SK-N-SH (cell line): ENCODE data around the gene SOX2.

ENCODE experiments used
- EP300 ChIP-seq, 2 experiments: IDR thresholded peaks; 2 replicates each; pipeline versions ENCODE4 v1.4.0 to v1.6.1; 2012; ENCODE audit warnings: borderline replicate concordance in 1 of 2, low read depth in 1 of 2, low read length in 1 of 2
- FOSL2 ChIP-seq: IDR thresholded peaks from 2 replicates; pipeline ENCODE4 v1.4.0; 2012; ENCODE audit warnings: low read depth, mild to moderate bottlenecking, moderate library complexity, borderline replicate concordance
- GATA2 ChIP-seq: sonication (generic); formaldehyde crosslinking; IDR thresholded peaks from 2 replicates; pipeline ENCODE4 v1.5.0; 2020; ENCODE audit warnings: mild to moderate bottlenecking, missing genetic modification reagents
- NRF1 ChIP-seq: IDR thresholded peaks from 2 replicates; pipeline ENCODE4 v1.6.1; 2012; ENCODE audit warnings: low read depth, mild to moderate bottlenecking, low read length
- POLR2AphosphoS5 ChIP-seq: IDR thresholded peaks from 2 replicates; pipeline ENCODE4 v1.6.1; 2012; ENCODE audit warnings: low read depth, low read length
- YY1 ChIP-seq: IDR thresholded peaks from 2 replicates; pipeline ENCODE4 v1.4.0; 2012; ENCODE audit warnings: low read depth, mild to moderate bottlenecking
- TF ChIP-seq, protein P1 (sequence below): fragments of 200-600 bp; sonication (generic); IDR thresholded peaks from 2 replicates; pipeline ENCODE4 v1.6.1; 2017; ENCODE audit warnings: antibody characterized with exemption, mild to moderate bottlenecking, moderate library complexity
- TF ChIP-seq, protein P2 (sequence below): IDR thresholded peaks from 2 replicates; pipeline ENCODE4 v1.6.1; 2012; ENCODE audit warnings: mild to moderate bottlenecking, low read depth, low read length, moderate library complexity
- TF ChIP-seq, protein P3 (sequence below): IDR thresholded peaks from 2 replicates; pipeline ENCODE4 v1.4.0; 2012; ENCODE audit warnings: low read depth

DNA sequence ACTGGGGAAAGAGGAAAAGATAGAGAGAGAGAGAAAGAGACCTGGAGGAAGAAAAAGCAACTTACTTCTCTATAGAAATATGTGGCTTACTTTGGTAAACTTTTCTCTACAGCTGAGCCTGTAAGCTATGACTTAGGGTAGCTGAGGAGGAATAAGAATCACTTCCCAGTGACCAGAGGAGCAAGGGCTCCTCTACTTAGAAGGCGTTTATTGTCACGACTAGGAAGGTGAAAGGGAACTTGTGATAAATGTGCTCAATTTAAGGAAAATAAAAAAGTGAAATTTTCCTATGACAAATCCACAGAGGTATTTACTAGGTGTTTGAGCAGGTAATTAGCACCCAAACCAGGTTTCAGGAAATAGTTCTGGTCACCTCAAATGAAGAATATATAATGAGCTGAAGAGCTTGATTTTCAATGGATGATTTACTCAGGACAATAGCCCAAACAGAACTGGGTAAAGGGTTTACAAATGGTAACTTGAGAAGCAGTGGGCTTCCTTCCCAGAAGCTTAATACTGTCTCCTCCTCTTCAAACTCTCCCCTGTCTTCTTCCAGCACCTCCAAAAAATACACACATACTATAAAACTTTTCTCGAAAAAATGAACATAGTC is 46.1 kb downstream of the SOX2 start:
- TF ChIP-seq, protein P1, sequence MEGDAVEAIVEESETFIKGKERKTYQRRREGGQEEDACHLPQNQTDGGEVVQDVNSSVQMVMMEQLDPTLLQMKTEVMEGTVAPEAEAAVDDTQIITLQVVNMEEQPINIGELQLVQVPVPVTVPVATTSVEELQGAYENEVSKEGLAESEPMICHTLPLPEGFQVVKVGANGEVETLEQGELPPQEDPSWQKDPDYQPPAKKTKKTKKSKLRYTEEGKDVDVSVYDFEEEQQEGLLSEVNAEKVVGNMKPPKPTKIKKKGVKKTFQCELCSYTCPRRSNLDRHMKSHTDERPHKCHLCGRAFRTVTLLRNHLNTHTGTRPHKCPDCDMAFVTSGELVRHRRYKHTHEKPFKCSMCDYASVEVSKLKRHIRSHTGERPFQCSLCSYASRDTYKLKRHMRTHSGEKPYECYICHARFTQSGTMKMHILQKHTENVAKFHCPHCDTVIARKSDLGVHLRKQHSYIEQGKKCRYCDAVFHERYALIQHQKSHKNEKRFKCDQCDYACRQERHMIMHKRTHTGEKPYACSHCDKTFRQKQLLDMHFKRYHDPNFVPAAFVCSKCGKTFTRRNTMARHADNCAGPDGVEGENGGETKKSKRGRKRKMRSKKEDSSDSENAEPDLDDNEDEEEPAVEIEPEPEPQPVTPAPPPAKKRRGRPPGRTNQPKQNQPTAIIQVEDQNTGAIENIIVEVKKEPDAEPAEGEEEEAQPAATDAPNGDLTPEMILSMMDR, result no peak
- TF ChIP-seq, protein P2, sequence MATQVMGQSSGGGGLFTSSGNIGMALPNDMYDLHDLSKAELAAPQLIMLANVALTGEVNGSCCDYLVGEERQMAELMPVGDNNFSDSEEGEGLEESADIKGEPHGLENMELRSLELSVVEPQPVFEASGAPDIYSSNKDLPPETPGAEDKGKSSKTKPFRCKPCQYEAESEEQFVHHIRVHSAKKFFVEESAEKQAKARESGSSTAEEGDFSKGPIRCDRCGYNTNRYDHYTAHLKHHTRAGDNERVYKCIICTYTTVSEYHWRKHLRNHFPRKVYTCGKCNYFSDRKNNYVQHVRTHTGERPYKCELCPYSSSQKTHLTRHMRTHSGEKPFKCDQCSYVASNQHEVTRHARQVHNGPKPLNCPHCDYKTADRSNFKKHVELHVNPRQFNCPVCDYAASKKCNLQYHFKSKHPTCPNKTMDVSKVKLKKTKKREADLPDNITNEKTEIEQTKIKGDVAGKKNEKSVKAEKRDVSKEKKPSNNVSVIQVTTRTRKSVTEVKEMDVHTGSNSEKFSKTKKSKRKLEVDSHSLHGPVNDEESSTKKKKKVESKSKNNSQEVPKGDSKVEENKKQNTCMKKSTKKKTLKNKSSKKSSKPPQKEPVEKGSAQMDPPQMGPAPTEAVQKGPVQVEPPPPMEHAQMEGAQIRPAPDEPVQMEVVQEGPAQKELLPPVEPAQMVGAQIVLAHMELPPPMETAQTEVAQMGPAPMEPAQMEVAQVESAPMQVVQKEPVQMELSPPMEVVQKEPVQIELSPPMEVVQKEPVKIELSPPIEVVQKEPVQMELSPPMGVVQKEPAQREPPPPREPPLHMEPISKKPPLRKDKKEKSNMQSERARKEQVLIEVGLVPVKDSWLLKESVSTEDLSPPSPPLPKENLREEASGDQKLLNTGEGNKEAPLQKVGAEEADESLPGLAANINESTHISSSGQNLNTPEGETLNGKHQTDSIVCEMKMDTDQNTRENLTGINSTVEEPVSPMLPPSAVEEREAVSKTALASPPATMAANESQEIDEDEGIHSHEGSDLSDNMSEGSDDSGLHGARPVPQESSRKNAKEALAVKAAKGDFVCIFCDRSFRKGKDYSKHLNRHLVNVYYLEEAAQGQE, result no peak
- TF ChIP-seq NRF1 (no peak), FOSL2 (no peak), POLR2AphosphoS5 (no peak), YY1 (no peak), EP300 (IDR thresholded peaks at IDR 0.05; ENCODE audit: borderline replicate concordance in 1 of 2, low read depth in 1 of 2, low read length in 1 of 2) (no peak), GATA2 (no peak)
- TF ChIP-seq, protein P3, sequence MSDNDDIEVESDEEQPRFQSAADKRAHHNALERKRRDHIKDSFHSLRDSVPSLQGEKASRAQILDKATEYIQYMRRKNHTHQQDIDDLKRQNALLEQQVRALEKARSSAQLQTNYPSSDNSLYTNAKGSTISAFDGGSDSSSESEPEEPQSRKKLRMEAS, result no peak
